ENCODE results near the gene CDC5L.

DNA sequence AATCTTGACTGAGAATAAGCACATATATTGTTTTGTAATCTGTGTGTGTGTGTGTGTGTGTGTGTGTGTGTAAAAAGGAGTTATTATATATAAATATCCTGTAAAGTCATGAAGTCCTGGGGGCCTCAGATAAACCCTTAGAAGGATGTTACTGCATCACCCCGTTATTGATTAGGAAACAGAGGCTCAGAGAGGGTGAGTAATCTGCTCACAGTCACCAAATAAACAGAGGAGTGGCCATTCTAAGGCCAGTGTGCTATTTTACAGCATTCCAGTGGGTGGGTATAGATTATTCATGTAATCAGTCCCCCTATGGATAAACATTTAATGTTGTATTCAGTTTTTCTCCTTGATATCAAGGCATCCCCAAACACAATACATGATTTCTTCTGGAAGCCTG lies 87.1 kb downstream of the CDC5L start:
- TF ChIP-seq POLR2A (IDR thresholded peaks at IDR 0.05) (no peak), CTCF (IDR thresholded peaks at IDR 0.05) (no peak)

Measured in tibial nerve (tissue), 3 donors.